NCI-H1694 treated with DMSO at 0.1 percent for 48 hours (cell line): ENCODE results near the gene KIF5A.
A peak's percentile ranks its signal among the peaks of the same experiment; 100 is the strongest.
"Not testable (repeated sequence)": the region's sequence is repeated elsewhere in the genome, so short reads cannot be mapped to it uniquely, and the experiment has no call there.

ENCODE experiments used
- DNase-seq: peaks from one replicate; lab custom pipeline; 2025; lab: John Stamatoyannopoulos, UW

The KIF5A gene

DNA sequence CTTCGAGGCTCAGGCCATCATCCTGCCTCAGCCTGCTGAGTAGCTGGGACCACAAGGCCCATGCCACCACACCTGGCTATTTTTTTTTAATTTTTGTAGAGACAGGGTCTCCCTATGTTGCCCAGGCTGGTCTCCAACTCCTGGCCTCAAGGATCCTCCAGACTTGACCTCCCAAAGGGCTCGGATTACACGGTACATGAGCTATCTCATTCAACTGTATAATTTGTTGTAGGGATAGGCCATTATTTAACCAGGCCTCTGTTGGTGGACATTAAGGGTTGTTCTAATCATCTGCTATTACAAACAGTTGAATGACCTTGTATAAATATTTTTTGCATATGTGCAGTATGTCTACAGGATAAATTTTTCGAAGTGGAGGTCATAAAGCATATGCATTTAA is 9.0 kb downstream of the KIF5A start:
- no peak for DNase-seq

DNA sequence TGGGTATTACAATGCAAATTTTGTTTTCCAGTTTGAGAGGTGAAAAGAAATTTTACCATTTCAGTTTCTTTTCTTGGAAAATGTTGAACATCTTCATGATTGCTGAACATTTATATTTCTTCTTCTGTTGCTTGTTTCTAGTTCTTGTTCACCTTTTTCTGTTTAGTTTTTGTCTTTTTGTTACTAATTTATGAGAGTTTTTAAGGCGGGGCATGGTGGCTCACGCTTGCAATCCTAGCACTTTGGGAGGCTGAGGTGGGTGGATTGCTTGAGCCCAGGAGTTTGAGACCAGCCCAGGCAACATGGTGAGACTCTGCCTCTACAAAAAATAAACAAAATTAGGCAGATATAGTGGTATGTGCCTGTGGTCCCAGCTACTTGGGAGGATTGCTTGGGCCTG is 10.7 kb downstream of the KIF5A start:
- DNase-seq, result no peak

DNA sequence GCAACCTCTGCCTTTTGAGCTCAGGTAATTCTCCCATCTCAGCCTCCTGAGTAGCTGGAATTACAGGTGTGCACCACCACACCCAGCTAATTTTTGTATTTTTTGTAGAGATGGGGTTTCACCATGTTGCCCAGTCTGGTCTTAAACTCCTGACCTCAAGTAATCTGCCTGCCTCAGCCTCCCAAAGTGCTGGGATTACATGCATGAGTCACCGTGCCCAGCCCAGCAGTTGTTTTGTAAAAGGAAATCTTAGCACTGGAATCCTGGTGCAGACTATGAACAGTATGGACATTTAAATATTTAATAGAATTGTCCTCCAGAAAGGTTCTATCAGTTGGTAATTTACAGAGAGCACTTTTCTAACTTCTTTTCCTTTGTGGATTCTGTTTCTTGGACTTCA is 11.3 kb downstream of the KIF5A start:
- DNase-seq, result not testable (repeated sequence)

DNA sequence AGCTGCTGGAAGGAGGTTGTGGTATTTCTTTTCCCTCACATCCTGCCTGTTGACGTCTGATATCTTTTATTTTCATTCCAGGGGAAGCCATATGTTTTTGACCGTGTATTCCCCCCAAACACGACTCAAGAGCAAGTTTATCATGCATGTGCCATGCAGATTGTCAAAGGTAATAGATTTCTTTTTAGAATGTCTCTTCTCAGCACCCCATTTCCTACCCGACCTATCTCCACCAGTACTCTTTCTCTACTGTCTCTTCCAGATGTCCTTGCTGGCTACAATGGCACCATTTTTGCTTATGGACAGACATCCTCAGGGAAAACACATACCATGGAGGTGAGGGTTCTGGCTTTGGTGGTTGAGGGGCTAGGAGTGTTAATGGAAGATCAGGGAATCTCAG is 13.5 kb downstream of the KIF5A start:
- no peak for DNase-seq

DNA sequence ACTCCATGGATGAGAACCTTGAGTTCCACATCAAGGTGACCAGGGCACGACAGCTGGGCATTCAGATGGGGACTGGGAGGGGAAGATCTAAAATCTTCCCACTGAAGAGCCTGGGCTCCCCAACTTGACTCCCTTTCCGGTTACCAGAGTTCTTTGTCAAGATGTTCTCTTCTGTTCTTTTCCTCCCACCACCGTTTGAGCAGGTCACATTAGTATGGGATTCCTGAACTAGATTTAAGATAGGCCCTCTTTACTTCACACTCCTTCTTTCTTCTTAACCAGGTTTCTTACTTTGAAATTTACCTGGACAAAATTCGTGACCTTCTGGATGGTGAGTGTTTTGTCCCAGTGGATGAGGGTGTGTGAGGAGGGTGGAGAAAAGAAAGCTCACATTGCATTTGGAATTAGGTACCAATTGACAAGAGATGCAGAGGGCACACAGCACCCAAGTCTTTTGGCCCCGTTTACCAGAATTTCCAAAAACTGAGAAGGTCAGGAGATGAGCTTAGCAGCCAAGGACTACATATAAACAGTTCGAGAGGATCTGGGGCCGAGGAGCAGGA is 14.4 kb downstream of the KIF5A start:
- DNase-seq, result no peak

DNA sequence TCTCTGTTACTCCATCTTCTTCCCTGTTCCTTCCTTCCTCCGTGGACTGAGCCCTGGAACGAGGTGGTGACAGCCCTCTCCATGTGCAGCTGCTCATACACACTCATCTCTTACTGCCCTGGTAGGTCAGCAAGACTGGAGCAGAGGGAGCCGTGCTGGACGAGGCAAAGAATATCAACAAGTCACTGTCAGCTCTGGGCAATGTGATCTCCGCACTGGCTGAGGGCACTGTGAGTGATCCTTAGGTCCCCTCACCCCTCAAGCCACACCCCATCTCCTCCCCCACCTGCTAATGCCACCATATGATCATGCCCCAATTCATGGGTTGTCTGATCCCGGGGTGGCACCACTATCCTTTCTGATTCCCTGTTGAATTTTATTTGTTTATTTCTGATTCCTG is 19.0 kb downstream of the KIF5A start:
- no peak for DNase-seq

DNA sequence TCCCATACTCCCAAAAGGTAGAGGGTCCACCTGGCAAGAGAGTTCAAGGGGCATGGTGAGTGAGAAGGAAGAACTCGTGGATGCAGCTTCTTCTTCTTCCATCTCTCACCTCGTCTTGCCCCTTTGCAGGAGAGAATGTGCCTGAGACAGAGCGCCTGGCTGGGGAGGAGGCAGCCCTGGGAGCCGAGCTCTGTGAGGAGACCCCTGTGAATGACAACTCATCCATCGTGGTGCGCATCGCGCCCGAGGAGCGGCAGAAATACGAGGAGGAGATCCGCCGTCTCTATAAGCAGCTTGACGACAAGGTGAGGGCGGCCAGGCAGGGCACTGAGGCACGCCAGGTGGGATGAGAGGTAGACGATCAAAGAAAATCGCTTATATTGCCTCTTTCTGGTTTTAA is 20.0 kb downstream of the KIF5A start:
- no peak for DNase-seq

DNA sequence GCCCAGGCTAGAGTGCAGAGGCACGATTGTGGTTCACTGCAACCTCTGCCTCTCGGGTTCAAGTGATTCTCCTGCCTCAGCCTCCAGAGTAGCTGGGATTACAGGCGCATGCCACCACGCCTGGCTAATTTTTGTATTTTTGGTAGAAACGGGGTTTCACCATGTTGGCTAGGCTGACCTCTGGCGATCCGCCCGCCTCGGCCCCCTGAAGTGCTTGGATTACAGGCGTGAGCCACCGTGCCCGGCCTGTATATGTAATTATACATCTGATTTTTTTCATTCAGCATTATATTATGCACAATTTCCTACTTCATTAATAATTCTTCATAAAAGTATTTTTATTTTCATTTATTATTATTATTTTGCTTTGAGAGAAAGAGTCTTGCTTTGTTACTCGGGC is 20.6 kb downstream of the KIF5A start:
- not testable (repeated sequence) for DNase-seq

DNA sequence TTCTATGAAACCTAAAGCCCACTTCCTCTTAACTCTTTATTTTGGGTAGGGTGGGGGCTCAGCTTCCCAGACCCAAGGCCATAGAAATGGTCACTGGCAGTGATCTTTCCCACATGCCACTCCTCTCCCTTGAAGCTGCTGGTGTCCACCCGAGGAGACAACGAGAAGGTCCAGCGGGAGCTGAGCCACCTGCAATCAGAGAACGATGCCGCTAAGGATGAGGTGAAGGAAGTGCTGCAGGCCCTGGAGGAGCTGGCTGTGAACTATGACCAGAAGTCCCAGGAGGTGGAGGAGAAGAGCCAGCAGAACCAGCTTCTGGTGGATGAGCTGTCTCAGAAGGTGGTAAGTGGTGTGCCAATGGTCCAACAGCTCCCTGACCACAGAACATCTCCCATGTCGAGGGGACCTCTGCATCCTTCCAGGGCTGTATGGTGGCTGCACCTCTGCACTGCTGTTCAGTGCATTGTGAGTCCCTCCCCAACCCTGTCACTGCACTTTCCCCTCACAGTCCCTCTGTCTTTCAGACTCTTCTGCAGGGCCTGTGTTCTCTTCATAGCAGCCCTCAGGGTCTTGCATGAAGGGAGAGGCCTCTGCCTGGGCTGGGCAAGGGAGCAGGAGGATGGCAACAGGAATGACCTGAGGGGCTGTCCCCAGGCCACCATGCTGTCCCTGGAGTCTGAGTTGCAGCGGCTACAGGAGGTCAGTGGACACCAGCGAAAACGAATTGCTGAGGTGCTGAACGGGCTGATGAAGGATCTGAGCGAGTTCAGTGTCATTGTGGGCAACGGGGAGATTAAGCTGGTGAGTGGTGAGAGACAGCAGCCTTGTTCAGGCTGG is 22.3 kb downstream of the KIF5A start:
- DNase-seq, result no peak

DNA sequence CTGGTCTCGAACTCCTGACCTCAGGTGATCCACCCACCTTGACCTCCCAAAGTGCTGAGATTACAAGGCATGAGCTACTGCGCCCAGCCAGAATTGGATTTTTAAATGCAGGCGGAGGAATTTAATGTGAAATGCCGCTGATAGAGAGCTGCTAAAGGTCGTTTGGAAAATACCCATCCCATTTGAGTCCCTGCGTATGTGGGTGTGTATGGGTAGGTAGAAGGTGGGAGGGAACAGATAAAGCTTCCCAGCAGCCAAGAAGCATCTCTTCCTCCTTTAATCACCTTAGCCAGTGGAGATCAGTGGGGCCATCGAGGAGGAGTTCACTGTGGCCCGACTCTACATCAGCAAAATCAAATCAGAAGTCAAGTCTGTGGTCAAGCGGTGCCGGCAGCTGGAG is 25.0 kb downstream of the KIF5A start:
- no peak for DNase-seq

DNA sequence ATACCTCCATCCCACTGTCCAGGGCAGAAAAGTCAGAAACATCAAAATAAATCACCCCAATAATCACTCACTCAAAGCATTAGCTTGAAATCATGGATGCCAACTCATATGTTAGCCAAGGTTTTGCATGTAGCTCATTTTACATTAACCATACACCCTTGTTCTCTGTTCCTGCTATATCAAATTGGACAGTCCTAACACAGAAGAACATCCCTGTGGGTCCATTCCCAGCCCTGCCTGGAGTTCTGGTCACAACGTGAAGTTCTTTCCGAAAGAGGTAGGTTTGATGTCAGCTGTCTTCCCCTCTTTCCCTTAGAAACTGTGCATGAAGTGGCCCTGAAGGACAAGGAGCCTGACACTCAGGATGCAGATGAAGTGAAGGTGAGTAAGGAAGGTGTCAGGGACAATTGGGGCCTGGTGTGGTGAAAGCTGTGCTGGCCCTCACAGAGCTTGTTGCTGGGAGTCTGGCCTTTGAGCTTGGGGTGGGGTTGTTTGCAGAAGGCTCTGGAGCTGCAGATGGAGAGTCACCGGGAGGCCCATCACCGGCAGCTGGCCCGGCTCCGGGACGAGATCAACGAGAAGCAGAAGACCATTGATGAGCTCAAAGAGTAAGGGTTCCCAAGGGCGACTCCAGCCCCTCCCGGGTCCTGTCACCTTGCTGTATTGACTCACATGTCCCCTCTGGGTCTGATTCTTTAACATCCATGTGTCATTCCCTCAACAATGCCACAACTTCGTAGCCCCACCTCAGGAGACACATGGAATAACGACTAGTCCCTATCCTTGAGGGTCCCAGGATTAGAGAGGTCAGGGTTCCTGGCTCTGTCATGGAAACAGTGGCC is 26.1 kb downstream of the KIF5A start:
- no peak for DNase-seq

DNA sequence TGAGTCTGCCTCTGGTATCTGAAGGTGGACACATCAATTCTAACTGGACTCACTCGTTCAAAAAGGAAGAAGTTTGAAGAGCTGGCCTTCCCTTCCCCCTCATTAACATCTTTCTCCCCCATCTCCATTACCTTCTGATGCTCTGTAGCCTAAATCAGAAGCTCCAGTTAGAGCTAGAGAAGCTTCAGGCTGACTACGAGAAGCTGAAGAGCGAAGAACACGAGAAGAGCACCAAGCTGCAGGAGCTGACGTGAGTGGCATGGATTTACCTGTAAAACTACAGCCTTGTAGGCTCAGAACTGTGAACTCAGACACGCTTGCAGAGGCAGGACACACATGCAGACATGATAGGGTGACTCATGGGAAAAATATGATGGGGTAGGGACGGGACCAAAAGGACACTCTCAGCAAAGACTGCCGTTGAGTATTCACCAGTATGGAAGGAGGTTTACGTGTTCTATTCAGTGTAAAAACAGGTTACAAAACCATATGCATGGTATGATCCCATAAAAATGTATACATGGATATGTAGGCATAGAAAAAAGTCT is 26.8 kb downstream of the KIF5A start:
- DNase-seq, result no peak

DNA sequence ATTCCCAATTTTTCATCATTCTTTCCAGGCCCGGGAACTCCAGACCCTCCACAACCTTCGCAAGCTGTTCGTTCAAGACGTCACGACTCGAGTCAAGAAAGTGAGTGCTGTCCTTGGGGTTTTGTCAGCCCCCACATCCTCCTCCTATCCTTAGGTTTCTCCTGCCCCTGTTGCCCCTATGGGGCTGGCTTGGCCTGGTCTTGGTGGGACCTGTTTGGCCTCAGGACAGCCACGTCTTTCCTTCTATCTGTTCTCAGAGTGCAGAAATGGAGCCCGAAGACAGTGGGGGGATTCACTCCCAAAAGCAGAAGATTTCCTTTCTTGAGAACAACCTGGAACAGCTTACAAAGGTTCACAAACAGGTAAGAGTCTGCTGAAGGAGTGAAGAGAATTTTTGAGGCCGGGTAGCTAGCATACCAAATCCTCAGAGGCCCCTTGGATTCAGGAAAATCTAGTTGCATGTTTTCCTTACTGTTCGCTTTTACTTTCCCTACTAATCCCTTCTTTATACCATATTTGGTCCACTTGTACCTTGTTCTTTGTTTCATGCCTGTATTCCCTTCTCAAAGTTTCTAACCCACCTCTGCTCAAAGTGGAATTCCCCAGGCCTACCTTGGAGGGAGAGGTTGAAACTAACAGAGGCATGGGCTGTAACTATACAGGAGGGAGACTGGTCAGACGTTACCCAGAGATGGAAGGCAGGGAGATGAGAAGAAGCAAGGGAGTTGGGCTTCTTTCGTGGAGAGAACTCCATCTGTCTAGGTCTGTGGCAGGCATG is 28.3 kb downstream of the KIF5A start:
- no peak for DNase-seq

DNA sequence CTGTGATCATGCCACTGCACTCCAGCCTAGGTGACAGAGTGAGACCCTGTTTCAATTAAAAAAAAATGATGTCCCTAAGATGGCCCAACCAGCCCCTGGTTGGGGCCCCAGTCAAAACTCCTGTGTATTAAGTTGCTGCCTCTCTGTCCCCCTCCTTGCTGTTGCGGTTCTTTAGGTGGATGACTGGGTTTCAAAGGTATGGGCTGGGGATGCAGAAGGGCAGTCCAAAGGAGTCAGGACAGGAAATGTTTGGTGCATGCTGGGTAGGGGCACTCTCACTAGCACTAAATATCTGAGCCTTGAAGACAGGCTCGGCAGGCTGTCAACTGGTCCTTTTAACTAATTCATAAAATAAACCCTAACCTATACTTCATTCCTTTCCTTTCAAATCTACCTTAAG is 29.2 kb downstream of the KIF5A start:
- DNase-seq, result no peak

DNA sequence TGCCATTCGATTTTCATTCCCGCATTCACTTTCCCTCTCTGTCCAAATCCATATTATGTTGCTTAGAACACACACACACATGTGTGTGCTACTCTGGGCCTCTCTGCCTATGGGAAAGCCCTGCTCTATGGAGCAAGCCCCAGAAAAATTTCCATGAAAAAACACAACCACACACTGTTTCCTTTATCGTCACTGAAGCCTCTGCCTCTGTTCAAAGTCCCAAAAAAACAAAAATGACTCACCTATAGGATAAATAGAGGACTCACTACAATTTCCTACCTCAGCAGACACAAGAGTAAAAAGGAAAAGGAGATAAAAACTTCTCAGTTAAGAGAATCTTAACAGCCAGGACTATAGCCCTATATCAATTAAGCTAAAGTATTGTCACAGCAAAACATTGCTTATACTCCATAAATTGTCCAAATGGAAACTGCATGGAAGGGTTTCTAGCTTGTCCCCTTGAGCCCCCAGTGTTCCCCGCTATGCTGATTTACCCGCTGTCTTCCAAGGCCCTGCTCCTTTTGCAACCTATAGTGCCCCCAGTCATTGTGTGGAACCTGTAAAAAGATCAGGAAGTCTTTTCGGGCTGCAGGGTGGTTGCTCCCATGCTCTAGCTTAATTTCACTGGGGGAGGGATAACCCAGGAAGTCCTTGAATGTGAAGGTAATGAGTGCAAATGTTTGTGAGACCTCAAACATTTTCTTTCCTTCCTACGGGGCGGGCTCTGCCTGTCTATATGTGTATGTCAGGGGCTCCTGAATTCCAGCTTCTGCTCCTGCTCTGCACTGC is 30.0 kb downstream of the KIF5A start:
- DNase-seq, result no peak

DNA sequence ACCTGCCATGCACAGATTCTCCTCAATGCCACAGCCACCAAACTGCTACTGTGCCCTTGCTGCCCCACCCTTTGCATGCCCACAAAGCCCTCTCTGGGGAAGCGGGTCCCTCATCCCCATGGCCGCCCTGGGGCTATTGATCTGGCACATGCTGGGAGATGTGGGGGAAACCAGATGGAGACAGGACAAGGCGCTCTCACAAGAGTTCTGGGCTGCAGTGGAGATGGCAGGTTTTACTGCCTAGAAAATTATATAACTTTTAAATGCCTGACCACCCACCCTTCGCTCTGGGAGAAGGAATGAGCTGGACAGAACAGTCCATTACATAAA is 30.6 kb downstream of the KIF5A start:
- DNase-seq, result no peak

DNA sequence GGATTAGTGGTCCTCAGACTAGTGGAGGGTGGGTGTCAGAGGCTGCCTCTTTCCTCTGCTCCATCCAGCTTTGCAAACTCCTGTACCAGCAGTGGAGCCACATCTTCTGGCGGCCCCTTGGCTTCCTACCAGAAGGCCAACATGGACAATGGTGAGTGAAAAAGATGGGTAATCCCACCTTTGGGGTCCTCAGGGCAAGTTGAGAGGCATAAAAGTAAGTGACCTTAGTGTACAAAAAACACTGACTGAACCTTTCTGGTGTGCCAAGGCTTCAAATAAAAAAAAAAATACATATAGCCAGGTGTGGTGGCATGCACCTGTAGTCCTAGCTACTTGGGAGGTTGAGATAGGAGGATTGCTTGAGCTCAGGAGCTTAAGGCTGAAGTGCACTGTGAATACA is 32.0 kb downstream of the KIF5A start:
- DNase-seq, result no peak

DNA sequence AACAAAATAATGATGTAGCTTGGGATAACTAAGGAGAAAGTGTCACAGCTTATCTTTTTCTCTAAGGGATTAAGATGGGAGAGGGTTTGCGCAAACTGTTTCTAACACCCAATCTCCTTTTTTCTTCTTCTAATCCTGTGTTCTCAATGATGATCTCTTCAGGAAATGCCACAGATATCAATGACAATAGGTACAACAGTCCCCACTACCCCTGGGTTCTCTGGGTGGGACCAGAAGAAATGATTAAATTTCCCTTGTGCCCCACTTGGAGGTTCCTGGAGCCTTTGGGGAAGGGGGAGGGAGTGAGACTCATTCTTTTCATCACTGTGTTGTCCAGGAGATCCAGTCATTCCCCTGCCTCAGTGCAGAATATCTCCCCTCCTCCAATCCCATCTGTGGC is 32.6 kb downstream of the KIF5A start:
- no peak for DNase-seq

DNA sequence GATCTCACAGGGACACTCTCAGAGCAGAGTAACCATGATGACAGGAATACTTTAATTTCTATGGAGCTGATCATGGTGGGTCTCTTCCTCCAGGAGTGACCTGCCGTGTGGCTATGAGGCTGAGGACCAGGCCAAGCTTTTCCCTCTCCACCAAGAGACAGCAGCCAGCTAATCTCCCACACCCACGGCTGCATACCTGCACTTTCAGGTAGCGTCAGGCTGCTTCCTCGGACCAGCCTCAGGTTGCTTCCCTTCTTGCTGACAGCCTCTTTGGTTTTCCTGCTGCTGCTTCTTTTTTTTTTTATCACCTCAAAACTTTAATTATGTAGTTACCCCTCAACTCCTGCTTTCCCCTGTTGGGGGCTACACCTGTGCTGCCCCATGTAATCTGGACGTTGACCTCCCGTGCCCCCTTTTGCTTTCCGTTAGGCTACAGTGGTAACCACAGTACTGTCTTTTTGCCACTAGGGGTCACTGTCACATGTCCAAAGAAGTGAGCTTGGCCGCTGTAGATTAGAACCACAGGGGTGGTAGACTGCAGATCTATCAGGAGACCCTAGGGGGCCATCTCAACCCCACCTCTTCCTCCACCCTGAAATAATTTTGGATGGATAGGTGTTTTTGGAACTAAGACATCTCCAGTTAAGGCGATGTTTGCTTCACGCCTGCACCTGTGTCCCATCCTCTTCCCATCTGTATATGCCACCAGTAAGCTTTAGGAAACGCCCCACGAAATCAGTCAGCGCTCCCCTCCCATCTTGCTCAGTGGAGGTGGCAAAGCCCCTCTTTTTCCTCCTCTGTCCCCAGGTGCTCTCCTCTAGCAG is 33.4 kb downstream of the KIF5A start:
- DNase-seq, result peak; percentile 64

DNA sequence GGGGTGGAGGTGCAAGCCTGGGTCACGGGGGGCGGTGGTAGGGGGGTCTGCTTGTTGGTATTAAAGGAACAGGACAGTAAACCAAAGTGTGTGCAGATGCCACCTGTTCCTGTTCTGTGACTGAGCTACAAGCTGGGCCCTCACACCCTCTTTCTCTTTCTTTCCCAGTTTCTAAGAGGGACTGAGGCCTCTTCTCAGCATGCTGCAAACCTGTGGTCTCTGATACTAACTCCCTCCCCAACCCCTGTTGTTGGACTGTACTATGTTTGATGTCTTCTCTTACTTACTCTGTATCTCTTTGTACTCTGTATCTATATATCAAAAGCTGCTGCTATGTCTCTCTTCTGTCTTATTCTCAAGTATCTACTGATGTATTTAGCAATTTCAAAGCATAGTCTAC is 34.2 kb downstream of the KIF5A start:
- DNase-seq, result no peak
